Diencephalon (tissue), 1 donor: ENCODE results near the gene SGSM1. TPM values are rescaled to one million over a fixed set of nuclear protein-coding genes. Genes with fewer than 3 reads are reported as not detected.

Source experiments
- small RNA-seq: library from RNA; depleted of rRNA; stranded (forward); fragments of <200 nt; gene quantifications from one replicate; pipeline ENCODE3, GENCODE V24; 2014
- total RNA-seq: library from RNA; depleted of rRNA; stranded (reverse); fragments of >200 nt; gene quantifications from one replicate; pipeline ENCODE4 v1.2.3, GENCODE V29; 2014

SGSM1 gene
- 17.3 TPM for total RNA-seq

GRCh38 chr22:24805790-24806662 lies at the start of gene SGSM1:
TSS of gene SGSM1 (plus strand) at chr22:24806211. CDS start at chr22:24806326, 115 bp downstream.

DNA sequence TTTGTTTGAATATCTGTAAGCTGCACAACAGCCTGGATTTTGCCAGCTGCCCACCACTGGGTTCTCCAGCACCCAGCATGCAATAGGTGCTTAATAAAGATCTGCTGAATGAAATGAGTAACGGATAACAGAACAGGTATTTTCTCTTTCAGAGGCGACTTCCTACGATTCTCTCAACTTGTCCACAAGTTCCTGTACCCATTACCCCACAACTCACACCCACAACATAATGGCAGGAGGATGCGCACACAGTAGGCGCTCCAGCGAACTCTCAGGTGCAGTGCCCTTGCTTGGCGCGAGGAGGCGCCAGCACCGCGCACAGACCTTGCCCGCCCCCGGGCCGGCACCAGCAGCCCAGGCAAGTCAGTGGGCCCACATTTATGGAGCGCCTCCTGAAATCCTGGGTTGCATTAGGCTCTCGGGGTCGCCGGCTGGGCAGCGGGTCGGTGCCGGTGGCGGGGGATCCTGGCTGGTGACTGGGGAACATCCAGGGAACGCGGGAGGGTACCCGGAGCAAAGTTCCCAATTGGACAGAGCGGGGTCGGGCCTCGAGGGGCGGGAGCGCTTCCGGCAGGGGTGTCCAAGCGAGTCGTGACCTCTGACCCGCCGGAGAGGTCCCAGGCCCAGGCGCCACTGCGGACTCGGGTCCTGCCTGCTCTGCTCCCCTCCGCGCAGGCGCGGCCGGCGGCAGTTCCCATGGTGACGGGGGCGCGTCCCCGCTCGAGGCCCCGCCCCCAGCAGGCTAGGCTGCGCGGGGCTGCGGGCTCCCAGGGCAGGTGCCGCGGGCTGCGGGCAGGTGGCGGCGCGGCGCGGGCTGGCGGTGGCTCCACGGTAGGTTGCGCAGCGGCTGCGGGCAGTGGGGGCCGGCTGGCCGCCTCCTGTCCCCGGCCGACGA lies 146.2 kb downstream of the SGSM1 start, which contains the start of gene KIAA1671:
Gene KIAA1671, plus strand, starts transcription at position 775 of the 895 bp plus-strand sequence. CDS start 75,284 bp downstream, outside the sequence.

Small RNAs within 50 kb of the gene (small RNA-seq; reads per million reads assigned to genes)
- gene RF00275: not detected

Other genes starting within 250 kb of the SGSM1 start
- gene LRRC75B, start 213.1 kb upstream of the SGSM1 start, total RNA-seq: 11.1 TPM
- 1.8 TPM for gene GGT1, start 203.0 kb upstream of the SGSM1 start, total RNA-seq
- not detected for gene PIWIL3, start 31.5 kb upstream of the SGSM1 start, total RNA-seq
- not detected for gene LHFPL7, start 140.5 kb downstream of the SGSM1 start, total RNA-seq
- gene KIAA1671, start 146.5 kb downstream of the SGSM1 start, total RNA-seq: 13.1 TPM